T-cell (primary cell): Measurements from ENCODE around the gene EEF1AKMT1. TPM values are rescaled to one million over a fixed set of nuclear protein-coding genes. Genes with fewer than 3 reads are reported as not detected.

ENCODE experiments used
- ATAC-seq, 4 experiments: fragments of 200-7000 bp in 3 of 4; fragments of 150-1000 bp in 1 of 4; cut with Tn5 transposase; replicated peaks in 1 of 4; 1 replicate in 3 of 4; 2 replicates in 1 of 4; pipeline ENCODE4 v1.10.0; 2021; ENCODE audit warnings: moderate library complexity in 3 of 4, mild to moderate bottlenecking in 2 of 4, moderate number of reproducible peaks in 1 of 4
- CTCF ChIA-PET, 2 donors: fragments of 300-600 bp; sonication (Branson Sonifier 250); formaldehyde crosslinking; loops; one replicate each; lab custom pipeline; 2022; ENCODE audit warnings: antibody characterized with exemption in 2 of 2; lab: Charles Lee
- POLR2A ChIA-PET, 2 donors: fragments of 300-600 bp; sonication (Branson Sonifier 250); formaldehyde crosslinking; loops; one replicate each; lab custom pipeline; 2022; ENCODE audit warnings: antibody characterized with exemption in 2 of 2; lab: Charles Lee
- DNase-seq, 35 experiments: peaks; one replicate each; pipeline versions ENCODE4 v3.0.0 to v3.0.0-alpha.2; 2013 to 2023
- H3K27ac ChIP-seq: one replicate; pipeline ENCODE4 v1.5.1; 2013; ENCODE audit warnings: low read length
- H3K27me3 ChIP-seq, 2 experiments: replicated peaks in 1 of 2; 1 replicate in 1 of 2; 2 replicates in 1 of 2; pipeline versions ENCODE4 v1.6.1 to v1.7.0; 2013; ENCODE audit warnings: low read length in 1 of 2, mixed read lengths in 1 of 2; ENCODE audit not compliant: control insufficient read depth in 2 of 2, insufficient read depth in 2 of 2; ENCODE audit errors: extremely low read depth in 1 of 2
- H3K36me3 ChIP-seq, 2 donors: 1 replicate in 1 of 2; 2 replicates in 1 of 2; pipeline versions ENCODE4 v1.6.1 to v1.7.0; 2013; ENCODE audit warnings: low read length in 1 of 2; ENCODE audit not compliant: control insufficient read depth in 2 of 2, insufficient read depth in 1 of 2; ENCODE audit errors: extremely low read depth in 1 of 2
- H3K4me1 ChIP-seq, 2 experiments: 1 replicate in 1 of 2; 2 replicates in 1 of 2; pipeline versions ENCODE4 v1.6.1 to v1.7.0; 2013; ENCODE audit warnings: low read length in 2 of 2, mixed read lengths in 1 of 2; ENCODE audit not compliant: insufficient read depth in 2 of 2, control insufficient read depth in 1 of 2; ENCODE audit errors: extremely low read depth in 1 of 2
- H3K4me3 ChIP-seq, 2 donors: 1 replicate in 1 of 2; 2 replicates in 1 of 2; pipeline versions ENCODE4 v1.5.1 to v1.7.0; 2013; ENCODE audit warnings: mild to moderate bottlenecking in 2 of 2, low read length in 1 of 2, moderate library complexity in 1 of 2; ENCODE audit not compliant: control insufficient read depth in 1 of 2; ENCODE audit errors: extremely low read depth in 1 of 2
- H3K9me3 ChIP-seq: 2 replicates; pipeline ENCODE4 v1.7.0; 2013
- H3K27ac Mint-ChIP-seq, 2 donors: one replicate each; pipeline ENCODE4 v1.8.0; 2020 to 2021; ENCODE audit warnings: mild to moderate bottlenecking in 2 of 2, mixed read lengths in 2 of 2
- H3K27me3 Mint-ChIP-seq, 2 donors: one replicate each; pipeline ENCODE4 v1.8.0; 2021 to 2022; ENCODE audit warnings: mixed read lengths in 2 of 2
- H3K36me3 Mint-ChIP-seq: one replicate; pipeline ENCODE4 v1.8.0; 2021; ENCODE audit warnings: mixed read lengths
- H3K4me1 Mint-ChIP-seq, 3 donors: one replicate each; pipeline ENCODE4 v1.8.0; 2020 to 2022; ENCODE audit warnings: mixed read lengths in 3 of 3, mild to moderate bottlenecking in 1 of 3
- H3K4me3 Mint-ChIP-seq, 3 donors: one replicate each; pipeline ENCODE4 v1.8.0; 2020 to 2022; ENCODE audit warnings: mild to moderate bottlenecking in 3 of 3, mixed read lengths in 3 of 3, moderate library complexity in 3 of 3
- H3K9me3 Mint-ChIP-seq, 3 donors: one replicate each; pipeline ENCODE4 v1.8.0; 2020 to 2022; ENCODE audit warnings: mixed read lengths in 3 of 3
- WGBS: methylation state at CpG from one replicate; pipeline ENCODE4 v1.1.5; 2013; ENCODE audit warnings: missing lambda C conversion rate; ENCODE audit not compliant: insufficient coverage; 5-methylcytosine and 5-hydroxymethylcytosine counted together
- total RNA-seq, 35 experiments: library from RNA in 6 of 35; stranded (reverse) in 6 of 35; fragments of 120-200 nt in 1 of 35; gene quantifications; one replicate each; pipeline versions ENCODE4 v1.2.1 to v1.2.4 and lab custom pipeline; 2013 to 2026

The EEF1AKMT1 gene
- 1 to 10 TPM; 3.5 to 6.1 (median 4.3) TPM for total RNA-seq
- 6.2 TPM for total RNA-seq (2013)
- 1.1 to 10.8 (median 3.4) reads per million in 29 experiments for total RNA-seq (lab: John Stamatoyannopoulos, UW)

- peak within 1 kb of the TSS; percentile 75 to 80 for H3K4me3 ChIP-seq
- POLR2A ChIA-PET: interaction anchor here in 1 of 2 donors (0.6 to 1.0 kb wide), 2 partner anchors 10 to 75 kb away, joined by 3 read pairs; no protein-coding TSS in a partner anchor
These were observed at the start of gene EEF1AKMT1 for GRCh38 chr13:20773194-20774080. EEF1AKMT1 (minus strand) TSS chr13:20773961; CDS start chr13:20757598, 16,363 bp downstream.

GRCh38 chr13:20823071-20823470 is 49.3 kb upstream of the EEF1AKMT1 start:
- no CpG with 5 or more reads among the region's 1 CpG for WGBS
- ATAC-seq (no peak), DNase-seq (no peak)
- no peak overlapping the region for H3K4me3 ChIP-seq
- Mint-ChIP-seq H3K9me3 (no peaks in the 10 kb centered on the region), H3K27me3 (no peaks in the 10 kb centered on the region), H3K4me3 (no peak overlapping the region), H3K36me3 (peaks cover 25% of the 10 kb centered on the region), H3K4me1 (peaks cover 2 to 7% (median 3%) of the 10 kb centered on the region in 3 donors), H3K27ac (no peak overlapping the region)
- H3K27me3 ChIP-seq: no peaks in the 10 kb centered on the region
- no peaks in the 10 kb centered on the region for H3K4me1 ChIP-seq
- no peaks in the 10 kb centered on the region for H3K9me3 ChIP-seq
- H3K27ac ChIP-seq: no peak overlapping the region
- POLR2A ChIA-PET: no interaction called here
- CTCF ChIA-PET: interaction anchor here in 1 of 2 donors (0.8 kb wide), 1 partner anchor 331 kb away, joined by 3 read pairs; no protein-coding TSS in a partner anchor
- H3K36me3 ChIP-seq: peaks cover 5 to 16% of the 10 kb centered on the region in 2 donors

More at GRCh38 chr13:20773194-20774080, at the start of gene EEF1AKMT1:
- H3K9me3 ChIP-seq: peaks cover 4% of the 10 kb centered on the region
- Mint-ChIP-seq H3K9me3 (peaks cover under 1 to 9% (median 9%) of the 10 kb centered on the region in 3 donors), H3K27me3 (no peaks in the 10 kb centered on the region), H3K36me3 (peaks cover 25% of the 10 kb centered on the region), H3K27ac (peak within 1 kb of the TSS; percentile 98 to 100), H3K4me3 (peak within 1 kb of the TSS; percentile 88 to 99 (median 98)), H3K4me1 (peaks cover 33 to 45% (median 39%) of the 10 kb centered on the region in 3 donors)
- CTCF ChIA-PET: interaction anchor here (0.5 to 1.1 kb wide), 3 partner anchors 42 to 829 kb away, joined by 3 to 4 read pairs (median 3); no protein-coding TSS in a partner anchor
- DNase-seq (peak; percentile 83 to 97 (median 91)), ATAC-seq (peak; percentile 86 to 88 (median 88))
- H3K27ac ChIP-seq: peak within 1 kb of the TSS; percentile 96
- H3K4me1 ChIP-seq: peaks cover 11 to 22% of the 10 kb centered on the region in 2 experiments
- H3K36me3 ChIP-seq: peaks cover 0 to 5% of the 10 kb centered on the region in 2 donors
- under 1% methylated on average over 64 of the region's 72 CpGs for WGBS
- H3K27me3 ChIP-seq: no peaks in the 10 kb centered on the region

- H3K27me3 Mint-ChIP-seq: no peaks in the 10 kb centered on the region
- H3K27ac Mint-ChIP-seq: no peak overlapping the region
- H3K27me3 ChIP-seq: no peaks in the 10 kb centered on the region
- no peak for ATAC-seq
- H3K9me3 Mint-ChIP-seq: no peaks in the 10 kb centered on the region
- peaks cover 2 to 5% (median 3%) of the 10 kb centered on the region in 3 donors for H3K4me1 Mint-ChIP-seq
- CTCF ChIA-PET: interaction anchor here in 1 of 2 donors (0.8 kb wide), 1 partner anchor 330 kb away, joined by 3 read pairs; no protein-coding TSS in a partner anchor
- H3K4me3 Mint-ChIP-seq: no peak overlapping the region
- H3K27ac ChIP-seq: no peak overlapping the region
- WGBS: no CpG with 5 or more reads among the region's 1 CpG
- no peak for DNase-seq
- H3K4me3 ChIP-seq: no peak overlapping the region
- no peaks in the 10 kb centered on the region for H3K9me3 ChIP-seq
- H3K36me3 ChIP-seq: peaks cover 5 to 18% of the 10 kb centered on the region in 2 donors
- POLR2A ChIA-PET: interaction anchor here (0.6 to 0.7 kb wide), 3 partner anchors 33 to 363 kb away, joined by 3 to 4 read pairs (median 3); no protein-coding TSS in a partner anchor
- H3K36me3 Mint-ChIP-seq: peaks cover 28% of the 10 kb centered on the region
- no peaks in the 10 kb centered on the region for H3K4me1 ChIP-seq
These were observed 48.6 kb upstream of the EEF1AKMT1 start for GRCh38 chr13:20822406-20822805.

GRCh38 chr13:20819715-20820114 is 46.0 kb upstream of the EEF1AKMT1 start:
- Mint-ChIP-seq H3K27ac (no peak overlapping the region), H3K27me3 (no peaks in the 10 kb centered on the region), H3K4me1 (peaks cover 4 to 6% (median 5%) of the 10 kb centered on the region in 3 donors), H3K4me3 (no peak overlapping the region), H3K9me3 (no peaks in the 10 kb centered on the region), H3K36me3 (peaks cover 28% of the 10 kb centered on the region)
- Histone ChIP-seq H3K27ac (no peak overlapping the region), H3K27me3 (no peaks in the 10 kb centered on the region), H3K9me3 (no peaks in the 10 kb centered on the region), H3K36me3 (peaks cover 5 to 12% of the 10 kb centered on the region in 2 donors), H3K4me1 (no peaks in the 10 kb centered on the region), H3K4me3 (no peak overlapping the region)
- POLR2A ChIA-PET: no interaction called here
- WGBS: no CpG with 5 or more reads among the region's 3 CpGs
- CTCF ChIA-PET: no interaction called here
- ATAC-seq (no peak), DNase-seq (no peak)

- ATAC-seq: no peak
- no peaks in the 10 kb centered on the region for H3K27me3 Mint-ChIP-seq
- H3K27ac Mint-ChIP-seq: no peak overlapping the region
- no CpG with 5 or more reads among the region's 1 CpG for WGBS
- no peaks in the 10 kb centered on the region for H3K9me3 Mint-ChIP-seq
- Histone ChIP-seq H3K4me1 (no peaks in the 10 kb centered on the region), H3K36me3 (peaks cover 5 to 22% of the 10 kb centered on the region in 2 donors), H3K27me3 (no peaks in the 10 kb centered on the region), H3K9me3 (no peaks in the 10 kb centered on the region), H3K4me3 (no peak overlapping the region), H3K27ac (no peak overlapping the region)
- H3K36me3 Mint-ChIP-seq: peaks cover 33% of the 10 kb centered on the region
- no peak for DNase-seq
- no peak overlapping the region for H3K4me3 Mint-ChIP-seq
- H3K4me1 Mint-ChIP-seq: peaks cover 2 to 6% (median 4%) of the 10 kb centered on the region in 3 donors
- ChIA-PET POLR2A (no interaction called here), CTCF (interaction anchor here (0.7 kb wide), 2 partner anchors 618 to 1076 kb away, joined by 3 read pairs; no protein-coding TSS in a partner anchor)
These were observed 41.7 kb upstream of the EEF1AKMT1 start for GRCh38 chr13:20815464-20815863.

GRCh38 chr13:20814224-20814910 is 40.6 kb upstream of the EEF1AKMT1 start:
- DNase-seq (no peak), ATAC-seq (no peak)
- Histone ChIP-seq H3K27ac (no peak overlapping the region), H3K9me3 (no peaks in the 10 kb centered on the region), H3K36me3 (peaks cover 6 to 16% of the 10 kb centered on the region in 2 donors), H3K4me1 (no peaks in the 10 kb centered on the region), H3K4me3 (no peak overlapping the region), H3K27me3 (no peaks in the 10 kb centered on the region)
- ChIA-PET CTCF (interaction anchor here in 1 of 2 donors (0.6 kb wide), 1 partner anchor 314 kb away, joined by 3 read pairs; no protein-coding TSS in a partner anchor), POLR2A (no interaction called here)
- Mint-ChIP-seq H3K36me3 (peaks cover 29% of the 10 kb centered on the region), H3K27me3 (no peaks in the 10 kb centered on the region), H3K4me1 (peaks cover 2 to 6% (median 3%) of the 10 kb centered on the region in 3 donors), H3K27ac (no peak overlapping the region), H3K9me3 (no peaks in the 10 kb centered on the region), H3K4me3 (no peak overlapping the region)
- no CpG with 5 or more reads among the region's 5 CpGs for WGBS
